Liver (tissue), 3 donors: ENCODE measurements around the gene ZNF487.

Source experiments
- CTCF ChIP-seq: fragments of 150-350 bp; IDR thresholded peaks from 2 replicates; pipeline ENCODE4 v1.5.1; 2017; ENCODE audit warnings: improper control_type of control experiment, low read depth, low read length; ENCODE audit not compliant: missing input control
- EGR1 ChIP-seq, 2 donors: IDR thresholded peaks; 2 replicates each; pipeline ENCODE4 v1.6.1; 2016 to 2018; ENCODE audit warnings: antibody characterized with exemption in 2 of 2, low read depth in 2 of 2
- NR2F2 ChIP-seq: IDR thresholded peaks from 2 replicates; pipeline ENCODE4 v1.6.1; 2016; ENCODE audit warnings: antibody characterized with exemption
- RAD21 ChIP-seq, 2 donors: IDR thresholded peaks; 2 replicates each; pipeline ENCODE4 v1.6.1; 2016; ENCODE audit warnings: antibody characterized with exemption in 2 of 2, mild to moderate bottlenecking in 2 of 2
- YY1 ChIP-seq: IDR thresholded peaks from 2 replicates; pipeline ENCODE4 v1.6.1; 2016; ENCODE audit warnings: antibody characterized with exemption, mild to moderate bottlenecking
- donor health status: healthy.
- donor health status: healthy.

- TF ChIP-seq EGR1 (IDR thresholded peaks at IDR 0.05; ENCODE audit: low read depth in 2 of 2) (no peak), NR2F2 (no peak), YY1 (peak; percentile 9), CTCF (no peak), RAD21 (IDR thresholded peaks at IDR 0.05) (no peak)
Observed at GRCh38 chr10:43421201-43421507, 15.8 kb upstream of the ZNF487 start.
